NCI-H146 treated with DMSO at 0.1 percent for 48 hours (cell line): ENCODE measurements around the gene EEA1.
"Not testable (repeated sequence)": the region's sequence is repeated elsewhere in the genome, so short reads cannot be mapped to it uniquely, and the experiment has no call there.

ENCODE experiments used
- DNase-seq: peaks from one replicate; lab custom pipeline; 2025; ENCODE audit not compliant: unreplicated experiment; lab: John Stamatoyannopoulos, UW

The EEA1 gene

GRCh38 chr12:92928962-92929915 lies at the start of gene EEA1:
Gene EEA1 (minus strand): TSS chr12:92929295. CDS start chr12:92929066, 229 bp downstream.
- DNase-seq: peak; percentile 86

GRCh38 chr12:92978607-92979006 lies 49.5 kb upstream of the EEA1 start:
- DNase-seq: no peak

GRCh38 chr12:92977326-92977725 lies 48.2 kb upstream of the EEA1 start:
- DNase-seq: no peak

DNA sequence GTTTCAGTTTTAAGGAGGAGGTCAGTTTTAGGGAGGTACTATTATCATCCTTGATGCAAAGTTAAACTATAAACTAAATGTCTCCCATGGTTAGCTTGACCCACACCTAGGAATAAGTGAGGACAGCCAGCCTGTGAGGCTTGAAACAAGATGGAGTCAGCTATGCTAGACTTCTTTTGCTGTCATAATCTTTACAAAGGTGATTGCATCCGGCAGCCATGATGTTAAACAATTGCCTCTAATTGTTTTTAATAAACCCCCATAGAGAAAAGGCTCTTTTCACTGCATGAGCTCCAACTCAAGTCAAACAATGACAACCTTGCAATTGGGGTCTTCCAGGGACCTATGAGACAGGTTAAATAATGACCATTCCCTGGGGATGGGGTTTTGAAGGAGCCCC lies 45.7 kb upstream of the EEA1 start:
- DNase-seq: no peak

DNA sequence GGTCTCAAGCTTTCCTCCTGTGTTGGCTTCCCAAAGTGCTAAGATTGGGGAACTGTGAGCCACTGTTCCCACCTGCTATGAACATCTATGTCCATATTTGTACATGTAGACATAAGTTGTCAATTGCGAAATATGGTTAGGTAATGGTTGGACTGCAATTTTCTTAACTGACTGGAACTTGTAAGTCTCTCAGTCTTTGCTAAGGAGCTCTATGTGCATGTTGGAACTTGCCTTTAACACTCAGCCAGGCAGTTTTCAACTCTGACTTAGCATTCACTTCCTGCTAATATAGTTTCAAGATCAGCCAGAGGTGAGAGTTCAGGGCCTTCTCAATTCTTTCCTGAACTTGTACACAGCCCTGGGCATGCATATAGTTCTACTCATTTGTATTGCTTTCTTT lies 44.5 kb upstream of the EEA1 start:
- no peak for DNase-seq

DNA sequence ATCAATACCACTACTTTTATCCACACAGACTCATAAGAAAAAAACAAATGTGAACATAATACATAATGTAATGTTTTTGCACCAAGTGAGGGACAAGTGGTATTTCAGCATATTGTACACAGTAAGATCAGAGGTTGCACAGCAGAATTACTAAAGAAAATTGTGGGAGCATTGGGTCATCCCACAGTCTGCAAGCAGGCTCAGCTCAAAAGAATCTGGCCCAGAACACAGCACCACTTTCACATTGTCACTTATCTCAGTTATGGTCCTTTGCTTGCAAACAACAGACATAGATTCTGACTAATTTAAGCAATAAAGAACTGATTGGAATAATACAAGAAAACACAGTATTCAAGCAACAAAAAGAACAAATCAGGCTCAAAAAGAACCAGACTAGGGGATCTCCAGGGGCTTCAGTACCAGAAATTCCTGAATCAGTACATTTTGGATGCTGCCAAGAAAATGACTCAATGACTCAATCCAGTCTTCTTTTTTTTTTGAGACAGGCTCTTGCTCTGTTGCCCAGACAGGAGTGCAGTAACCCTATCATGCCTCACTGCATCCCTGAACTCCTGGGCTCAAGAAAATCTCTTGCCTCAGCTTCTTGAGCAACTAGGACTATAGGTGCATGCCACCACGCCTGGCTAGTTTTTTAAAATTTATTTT lies 42.9 kb upstream of the EEA1 start:
- DNase-seq: no peak

GRCh38 chr12:92968176-92968813 lies 39.2 kb upstream of the EEA1 start:
- no peak for DNase-seq

GRCh38 chr12:92964378-92964777 lies 35.3 kb upstream of the EEA1 start:
- not testable (repeated sequence) for DNase-seq

DNA sequence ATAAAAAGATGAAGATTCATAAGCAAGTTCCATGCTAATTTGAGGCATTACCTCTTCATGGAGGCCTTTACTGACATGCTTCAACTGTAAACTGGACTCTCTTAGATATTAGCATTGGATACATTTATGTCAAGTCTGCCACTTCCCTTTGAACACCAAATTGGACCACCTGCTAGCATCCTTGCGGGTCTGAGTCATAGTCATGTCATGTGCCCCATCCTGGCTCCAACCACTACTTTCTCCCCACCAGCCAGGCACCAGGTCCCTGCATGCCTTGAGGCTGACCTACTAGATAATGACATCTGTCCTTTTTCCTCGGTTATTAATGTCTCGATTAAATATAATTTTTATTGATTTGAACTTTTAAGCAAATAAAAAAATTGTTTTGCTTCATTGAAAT lies 32.9 kb upstream of the EEA1 start:
- DNase-seq: no peak

GRCh38 chr12:92955997-92956663 lies 27.0 kb upstream of the EEA1 start:
- DNase-seq: no peak

GRCh38 chr12:92953747-92954146 lies 24.7 kb upstream of the EEA1 start:
- no peak for DNase-seq

DNA sequence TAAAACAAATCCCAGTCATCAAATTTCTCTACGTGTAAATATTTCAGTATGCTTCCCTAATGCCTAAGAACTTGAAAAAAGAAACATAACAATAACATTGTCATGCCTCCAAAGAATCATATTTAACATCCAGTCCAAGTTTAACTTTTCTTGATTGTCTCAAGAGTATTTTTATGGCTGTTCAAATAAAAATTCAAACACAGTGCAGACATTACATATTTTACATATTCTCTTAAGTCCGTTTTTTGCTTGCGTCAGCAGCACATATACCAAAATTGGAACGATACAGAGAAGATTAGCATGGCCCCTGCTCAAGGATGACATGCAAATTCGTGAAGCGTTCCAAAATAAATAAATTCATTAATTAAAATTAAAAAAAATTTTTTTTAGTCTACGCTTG lies 23.3 kb upstream of the EEA1 start:
- DNase-seq: no peak

- no peak for DNase-seq
These were observed 21.9 kb upstream of the EEA1 start for GRCh38 chr12:92951006-92951405.

DNA sequence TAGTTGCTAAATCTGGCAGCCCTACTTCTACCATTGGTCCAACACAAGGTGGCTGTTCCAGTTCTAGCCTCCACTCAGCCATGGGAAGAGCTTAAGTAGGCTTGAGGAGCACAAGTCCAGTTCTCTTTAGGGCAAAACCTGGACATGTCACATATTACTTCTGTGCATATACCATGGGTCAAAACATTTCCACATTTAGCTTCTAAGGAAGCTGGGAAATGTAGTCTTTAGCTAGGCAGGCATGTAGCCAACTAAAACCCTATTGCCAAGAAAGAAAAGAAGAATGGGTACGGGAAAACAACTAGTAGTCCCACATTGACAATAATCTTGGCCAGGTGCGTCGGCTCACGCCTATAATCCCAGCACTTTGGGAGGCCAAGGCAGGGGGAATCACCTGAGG lies 20.9 kb upstream of the EEA1 start:
- no peak for DNase-seq

GRCh38 chr12:92949466-92949865 lies 20.4 kb upstream of the EEA1 start:
- no peak for DNase-seq

DNA sequence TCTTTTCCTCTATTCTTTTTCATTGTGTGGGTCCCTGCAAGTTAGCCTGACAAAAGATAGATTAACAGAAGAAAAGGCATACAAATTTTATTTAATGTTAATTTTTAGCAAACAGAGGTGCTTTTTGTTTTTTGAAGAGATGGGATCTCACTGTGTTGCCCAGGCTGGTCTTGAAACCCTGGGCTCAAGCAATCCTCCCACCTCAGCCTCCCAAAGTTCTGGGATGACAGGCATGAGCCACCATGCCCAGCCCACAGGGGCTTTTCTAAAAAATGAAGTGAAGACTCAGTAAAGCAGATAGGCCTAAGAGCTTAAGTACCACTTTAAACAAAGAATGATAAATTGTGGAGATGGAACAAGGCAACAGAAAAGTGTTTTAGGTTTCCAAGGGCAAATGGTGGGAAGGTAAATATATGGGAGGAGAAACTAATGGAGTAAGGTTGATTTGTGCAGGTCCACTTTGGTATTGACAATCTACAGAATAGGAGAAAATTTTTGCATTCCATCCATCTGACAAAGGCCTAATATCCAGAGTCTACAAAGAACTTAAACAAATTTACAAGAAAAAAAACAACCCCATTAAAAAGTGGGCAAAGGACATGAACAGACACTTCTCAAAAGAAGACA lies 18.6 kb upstream of the EEA1 start:
- no peak for DNase-seq

DNA sequence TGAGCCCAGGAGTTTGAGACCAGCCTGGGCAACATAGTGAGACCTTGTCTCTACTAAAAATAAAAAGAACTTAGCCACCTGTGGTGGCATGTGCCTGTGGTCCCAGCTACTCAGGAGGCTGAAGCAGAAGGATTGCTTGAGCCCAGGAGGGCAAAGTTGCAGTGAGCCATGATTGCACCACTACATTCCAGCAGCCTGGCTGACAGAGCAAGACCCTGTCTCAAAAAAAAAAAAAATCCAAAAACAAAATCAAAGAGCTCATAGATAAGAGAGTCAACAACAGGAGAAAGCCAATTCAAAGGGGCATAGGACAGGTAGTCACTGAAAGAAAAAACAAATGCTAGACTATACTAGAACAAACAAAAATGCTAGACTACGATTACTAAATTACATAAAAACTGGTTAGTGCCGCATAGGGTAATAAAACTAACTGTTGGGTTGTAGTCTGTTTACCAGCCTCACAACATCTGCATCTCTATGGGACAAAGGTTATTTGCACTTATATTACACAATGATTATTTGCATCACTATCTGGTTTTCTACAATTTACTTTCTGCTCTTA lies 16.6 kb upstream of the EEA1 start:
- DNase-seq: no peak

GRCh38 chr12:92943482-92944250 lies 14.6 kb upstream of the EEA1 start:
- no peak for DNase-seq

DNA sequence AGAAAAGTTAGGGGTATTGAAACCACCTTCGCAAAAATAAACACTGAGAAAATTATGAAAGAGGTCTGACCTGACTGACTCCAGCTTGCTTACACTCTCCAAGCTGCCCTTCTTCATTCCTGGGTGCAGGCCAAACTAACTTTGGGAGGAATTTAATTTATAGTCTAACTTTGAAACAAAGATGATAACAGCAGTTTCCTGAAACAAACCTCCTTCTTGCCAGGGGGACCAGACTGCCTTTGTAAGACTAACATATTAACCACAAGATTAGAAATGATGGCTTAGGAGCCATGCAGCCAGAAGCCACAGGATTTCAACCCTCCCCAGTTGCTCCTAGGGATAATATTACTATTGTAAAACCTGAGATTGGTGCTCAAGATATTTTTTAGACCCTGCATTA lies 13.8 kb upstream of the EEA1 start:
- no peak for DNase-seq

DNA sequence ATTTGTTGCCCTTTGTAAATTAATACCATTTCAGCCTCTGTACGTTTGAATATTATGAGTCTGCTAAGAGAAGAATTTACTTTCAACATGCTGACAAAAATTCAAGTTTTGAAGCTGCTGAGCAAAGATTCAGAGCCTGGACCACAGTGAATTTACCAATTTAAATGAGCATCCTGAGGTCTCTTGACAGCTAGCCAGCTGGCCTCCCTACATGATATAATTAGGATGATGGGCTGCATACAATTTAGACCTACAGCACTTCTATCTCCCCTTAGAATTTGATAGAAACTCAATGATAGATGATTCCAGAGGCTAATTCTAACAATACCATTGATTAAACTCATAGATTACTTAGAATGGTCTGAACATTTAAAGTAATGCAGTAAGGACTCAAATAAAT lies 10.0 kb upstream of the EEA1 start:
- DNase-seq: no peak
